B cell (primary cell): ENCODE measurements around the gene RPTOR. TPM values are rescaled to one million over a fixed set of nuclear protein-coding genes. Genes with fewer than 3 reads are reported as not detected.

Experiments used
- ATAC-seq: fragments of 200-7000 bp; cut with Tn5 transposase; one replicate; pipeline ENCODE4 v1.10.0; 2021; ENCODE audit warnings: low read depth, mild to moderate bottlenecking, moderate number of reproducible peaks, moderate library complexity
- CTCF ChIA-PET: fragments of 350-600 bp; sonication (Branson Sonifier 250); formaldehyde crosslinking; loops from one replicate; lab custom pipeline; 2021; ENCODE audit warnings: antibody characterized with exemption, inconsistent platforms; lab: Charles Lee
- POLR2A ChIA-PET: fragments of 350-600 bp; sonication (Branson Sonifier 250); formaldehyde crosslinking; loops from one replicate; lab custom pipeline; 2021; ENCODE audit warnings: antibody characterized with exemption; lab: Charles Lee
- DNase-seq: peaks from one replicate; pipeline ENCODE4 v3.0.0; 2013
- H2AFZ ChIP-seq: 2 replicates; pipeline ENCODE4 v1.6.1; 2012; ENCODE audit warnings: mild to moderate bottlenecking, low read depth, low read length; ENCODE audit not compliant: insufficient read depth, poor library complexity, severe bottlenecking
- H3K27ac ChIP-seq, 2 donors: 1 replicate in 1 of 2; 2 replicates in 1 of 2; pipeline ENCODE4 v1.5.1; 2012 to 2013; ENCODE audit warnings: low read length in 2 of 2, mild to moderate bottlenecking in 2 of 2, moderate library complexity in 1 of 2
- H3K27me3 ChIP-seq, 4 experiments: fragments of 200-600 bp in 1 of 4; sonication (generic) in 1 of 4; replicated peaks in 1 of 4; 1 replicate in 2 of 4; 2 replicates in 2 of 4; pipeline versions ENCODE4 v1.6.1 to v1.7.0; 2013 to 2016; ENCODE audit warnings: low read length in 3 of 4, mild to moderate bottlenecking in 2 of 4, mixed read lengths in 1 of 4, moderate library complexity in 1 of 4; ENCODE audit not compliant: insufficient read depth in 4 of 4, control insufficient read depth in 3 of 4; ENCODE audit errors: control extremely low read depth in 1 of 4
- H3K36me3 ChIP-seq, 2 experiments: replicated peaks in 1 of 2; 1 replicate in 1 of 2; 2 replicates in 1 of 2; pipeline versions ENCODE4 v1.6.1 to v1.7.1; 2013; ENCODE audit warnings: low read length in 1 of 2; ENCODE audit not compliant: insufficient read depth in 2 of 2, control insufficient read depth in 1 of 2; ENCODE audit errors: control extremely low read depth in 1 of 2, extremely low read depth in 1 of 2
- H3K4me1 ChIP-seq, 2 donors: fragments of 200-600 bp in 1 of 2; sonication (generic) in 1 of 2; 1 replicate in 1 of 2; 2 replicates in 1 of 2; pipeline versions ENCODE4 v1.5.1 to v1.6.1; 2013 to 2017; ENCODE audit warnings: low read length in 2 of 2; ENCODE audit not compliant: control insufficient read depth in 2 of 2, insufficient read depth in 2 of 2
- H3K4me2 ChIP-seq: replicated peaks from 2 replicates; pipeline ENCODE3; 2012; ENCODE audit warnings: mild to moderate bottlenecking, low read depth, low read length; ENCODE audit not compliant: poor library complexity, severe bottlenecking
- H3K4me3 ChIP-seq, 5 experiments: fragments of 200-600 bp in 1 of 5; sonication (generic) in 1 of 5; 1 replicate in 3 of 5; 2 replicates in 2 of 5; pipeline versions ENCODE4 v1.5.1 to v1.7.0; 2011 to 2016; ENCODE audit warnings: low read length in 4 of 5, mild to moderate bottlenecking in 4 of 5, low read depth in 2 of 5, control low read depth in 1 of 5, moderate library complexity in 1 of 5; ENCODE audit not compliant: insufficient read depth in 1 of 5; ENCODE audit errors: control extremely low read depth in 1 of 5, extremely low read depth in 1 of 5
- H3K79me2 ChIP-seq: fragments of 200-600 bp; sonication (generic); one replicate; pipeline ENCODE4 v1.6.0; 2016; ENCODE audit warnings: low read length; ENCODE audit not compliant: control insufficient read depth, insufficient read depth
- H3K9ac ChIP-seq: fragments of 200-600 bp; sonication (generic); 2 replicates; pipeline ENCODE4 v1.6.1; 2017; ENCODE audit warnings: mild to moderate bottlenecking, low read length, moderate library complexity
- H3K9me3 ChIP-seq, 3 donors: one replicate each; pipeline versions ENCODE4 v1.6.1 to v1.7.1; 2013; ENCODE audit warnings: low read length in 2 of 3; ENCODE audit not compliant: control insufficient read depth in 2 of 3, insufficient read depth in 1 of 3; ENCODE audit errors: control extremely low read depth in 1 of 3
- H4K20me1 ChIP-seq: 2 replicates; pipeline ENCODE4 v1.6.0; 2012; ENCODE audit warnings: mild to moderate bottlenecking, low read length; ENCODE audit not compliant: insufficient read depth, control insufficient read depth, poor library complexity, severe bottlenecking
- H3K27ac Mint-ChIP-seq: one replicate; pipeline ENCODE4 v1.8.0; 2021; ENCODE audit warnings: mixed read lengths
- H3K27me3 Mint-ChIP-seq: one replicate; pipeline ENCODE4 v1.8.0; 2021; ENCODE audit warnings: mixed read lengths
- H3K4me1 Mint-ChIP-seq: one replicate; pipeline ENCODE4 v1.8.0; 2021; ENCODE audit warnings: mixed read lengths
- H3K4me3 Mint-ChIP-seq: one replicate; pipeline ENCODE4 v1.8.0; 2021; ENCODE audit warnings: mixed read lengths
- H3K9me3 Mint-ChIP-seq: one replicate; pipeline ENCODE4 v1.8.0; 2022; ENCODE audit warnings: mixed read lengths; ENCODE audit not compliant: insufficient read depth
- CTCF ChIP-seq: fragments of 200-600 bp; IDR thresholded peaks from one replicate; pipeline ENCODE4 v1.8.0; 2022; ENCODE audit warnings: antibody characterized with exemption, mild to moderate bottlenecking
- EZH2 ChIP-seq: IDR thresholded peaks from 2 replicates; pipeline ENCODE4 v1.6.1; 2012; ENCODE audit warnings: borderline replicate concordance, low read depth, mild to moderate bottlenecking, moderate library complexity, low read length; ENCODE audit not compliant: insufficient read depth, poor library complexity, severe bottlenecking
- WGBS: methylation state at CpG from one replicate; pipeline ENCODE4 v1.1.5; 2013; ENCODE audit warnings: missing lambda C conversion rate; ENCODE audit not compliant: insufficient coverage; 5-methylcytosine and 5-hydroxymethylcytosine counted together
- intact Hi-C: fragments of 100-400 bp; cut with micrococcal nuclease; formaldehyde crosslinking; loops from one replicate; pipeline ENCODE4 v1.10.0; 2022
- polyA plus RNA-seq: library from polyadenylated mRNA; depleted of rRNA; stranded (reverse); fragments of >200 nt; gene quantifications from 2 replicates; pipeline ENCODE4 v1.2.3, GENCODE V29; 2012
- total RNA-seq, 2 donors: library from RNA; stranded (reverse); fragments of 120-200 nt in 1 of 2; gene quantifications; 1 replicate in 1 of 2; 2 replicates in 1 of 2; pipeline versions ENCODE4 v1.2.3 to v1.2.4, GENCODE V29; 2013 to 2022

RPTOR gene
- total and polyA plus RNA-seq, 2 donors (not counting 1 experiment from before 2014, with no cell fraction given) = 13.4 to 58.8 TPM

GRCh38 chr17:80943346-80944145, 398.9 kb downstream of the RPTOR start:
- no peaks in the 10 kb centered on the region for H3K79me2 ChIP-seq
- H3K4me3 ChIP-seq = no peak overlapping the region
- H3K27ac Mint-ChIP-seq = no peak overlapping the region
- H3K27me3 ChIP-seq = no peaks in the 10 kb centered on the region
- POLR2A ChIA-PET = no interaction called here
- peaks cover 0 to 17% of the 10 kb centered on the region in 2 experiments for H3K36me3 ChIP-seq
- H4K20me1 ChIP-seq = no peaks in the 10 kb centered on the region
- CTCF ChIA-PET = no interaction called here
- no peaks in the 10 kb centered on the region for H3K9me3 Mint-ChIP-seq
- no peaks in the 10 kb centered on the region for H3K27me3 Mint-ChIP-seq
- TF ChIP-seq EZH2 (no peak), CTCF (no peak)
- 88% methylated on average over 14 of the region's 17 CpGs for WGBS
- ATAC-seq = no peak
- H3K4me1 ChIP-seq = peaks cover 44 to 48% of the 10 kb centered on the region in 2 donors
- H3K27ac ChIP-seq = peak overlapping the region in 1 of 2 donors; percentile 36
- no peak overlapping the region for H3K9ac ChIP-seq
- H2AFZ ChIP-seq = no peak overlapping the region
- no peak for DNase-seq
- intact Hi-C loops = no loop called here
- peak overlapping the region; percentile 36 for H3K4me2 ChIP-seq
- H3K4me3 Mint-ChIP-seq = no peak overlapping the region
- H3K9me3 ChIP-seq = peaks cover 0 to 7% (median 0%) of the 10 kb centered on the region in 3 donors
- peaks cover 29% of the 10 kb centered on the region for H3K4me1 Mint-ChIP-seq

GRCh38 chr17:80944326-80944725, 399.7 kb downstream of the RPTOR start:
- H3K36me3 ChIP-seq = peaks cover 0 to 18% of the 10 kb centered on the region in 2 experiments
- peak overlapping the region; percentile 36 for H3K4me2 ChIP-seq
- ATAC-seq (no peak), DNase-seq (no peak)
- H3K9ac ChIP-seq = no peak overlapping the region
- Mint-ChIP-seq H3K4me1 (peaks cover 23% of the 10 kb centered on the region), H3K27ac (peak overlapping the region; percentile 41), H3K9me3 (no peaks in the 10 kb centered on the region), H3K4me3 (no peak overlapping the region), H3K27me3 (no peaks in the 10 kb centered on the region)
- H3K27me3 ChIP-seq = no peaks in the 10 kb centered on the region
- CTCF ChIA-PET = no interaction called here
- WGBS = 84% methylated on average over 4 of the region's 9 CpGs
- peak overlapping the region in 1 of 2 donors; percentile 36 for H3K27ac ChIP-seq
- no peaks in the 10 kb centered on the region for H4K20me1 ChIP-seq
- TF ChIP-seq CTCF = no peak
- no peak for TF ChIP-seq EZH2
- intact Hi-C loops = no loop called here
- H3K9me3 ChIP-seq = peaks cover 0 to 7% (median 0%) of the 10 kb centered on the region in 3 donors
- H3K79me2 ChIP-seq = no peaks in the 10 kb centered on the region
- peaks cover 36 to 40% of the 10 kb centered on the region in 2 donors for H3K4me1 ChIP-seq
- H3K4me3 ChIP-seq = no peak overlapping the region
- H2AFZ ChIP-seq = no peak overlapping the region
- POLR2A ChIA-PET = interaction anchor here (0.7 kb wide), 1 partner anchor 270 kb away, joined by 6 read pairs; no protein-coding TSS in a partner anchor
